Measurements from ENCODE around the gene SNCB.
A peak's percentile ranks its signal among the peaks of the same experiment; 100 is the strongest.
"Not testable (repeated sequence)": the region's sequence is repeated elsewhere in the genome, so short reads cannot be mapped to it uniquely, and the experiment has no call there.

Gene SNCB

DNA sequence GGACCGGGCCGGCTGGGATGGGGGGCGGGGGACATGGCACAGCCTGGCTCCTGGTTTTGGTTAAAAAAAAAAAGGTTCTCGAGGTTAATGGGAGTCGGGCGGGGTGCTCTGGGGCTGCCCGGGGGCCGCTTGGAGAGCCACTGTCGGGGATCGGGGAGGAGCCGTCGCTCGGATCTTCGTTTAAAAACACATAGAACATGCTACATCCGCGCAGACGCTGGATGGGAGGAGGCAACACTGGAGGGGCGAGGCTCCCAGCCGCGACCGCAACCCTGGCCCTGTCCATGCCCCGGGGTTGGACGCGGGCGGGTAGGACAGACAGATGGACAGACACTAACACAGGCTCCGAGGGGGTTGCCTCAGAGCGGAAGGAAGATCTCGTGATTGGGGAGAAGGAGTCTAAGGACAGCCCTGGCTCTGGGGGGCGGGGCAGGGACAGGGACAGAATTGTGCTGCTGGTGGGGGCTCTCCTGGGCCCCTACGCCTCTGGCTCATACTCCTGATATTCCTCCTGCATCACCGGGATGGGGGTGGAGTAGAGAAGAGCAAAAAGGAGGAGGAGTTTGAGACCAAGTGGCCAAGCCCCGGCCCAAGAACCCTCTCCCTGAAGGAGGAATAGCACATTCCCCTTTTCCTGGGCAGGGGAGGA, 9.9 kb downstream of the SNCB start:
- DNase-seq: no peak

GRCh38 chr5:176619569-176620332, 10.6 kb downstream of the SNCB start:
- no peak for DNase-seq

- peak; percentile 72 to 77 for DNase-seq
These were observed 11.1 kb downstream of the SNCB start for GRCh38 chr5:176619203-176619568.

- no peak for DNase-seq
These were observed 11.6 kb downstream of the SNCB start for GRCh38 chr5:176618783-176619182.

DNA sequence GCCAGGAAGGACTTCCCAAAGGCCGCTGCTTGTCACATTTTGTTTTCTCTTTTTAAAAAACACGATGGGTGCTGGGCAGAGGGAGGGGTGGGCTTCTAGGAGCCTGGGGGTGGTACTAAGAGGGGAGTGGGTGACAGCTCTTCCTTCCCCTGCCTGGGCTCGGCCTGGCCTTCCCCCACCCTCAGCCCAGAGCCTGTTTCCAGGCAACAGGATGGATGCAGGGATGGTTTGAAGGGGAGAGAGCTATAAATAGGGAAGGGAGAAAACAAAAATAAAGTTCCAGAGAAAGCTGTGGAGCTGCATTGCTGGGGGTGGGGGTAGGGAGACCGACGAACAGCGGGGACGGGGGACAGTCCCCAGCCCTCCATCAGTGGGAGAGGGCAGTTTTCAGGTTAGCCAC, 13.8 kb downstream of the SNCB start:
- no peak for DNase-seq

- DNase-seq: no peak
These were observed 15.4 kb downstream of the SNCB start for GRCh38 chr5:176614805-176615478.

- DNase-seq: no peak
These were observed 17.5 kb downstream of the SNCB start for GRCh38 chr5:176612855-176613254.

DNA sequence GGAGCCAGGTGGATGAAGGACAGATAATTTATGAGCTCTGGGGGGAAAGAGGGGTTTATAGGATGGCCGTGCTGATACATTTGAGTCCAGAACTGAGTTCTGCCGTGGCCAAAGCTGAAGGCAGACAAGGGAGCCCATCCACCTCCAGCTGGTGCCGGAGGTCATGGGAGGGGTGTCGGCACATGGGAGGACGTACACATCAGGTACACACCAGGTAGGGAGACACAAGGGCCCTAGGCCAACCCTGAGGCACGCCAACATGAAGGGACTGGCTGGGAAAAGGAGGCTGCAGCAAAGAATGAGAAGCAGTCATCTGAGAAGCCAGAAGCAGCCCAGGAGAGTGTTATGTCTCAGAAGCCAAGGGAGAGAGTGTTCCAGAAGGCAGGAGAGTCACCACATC, 18.3 kb downstream of the SNCB start:
- DNase-seq: no peak

DNA sequence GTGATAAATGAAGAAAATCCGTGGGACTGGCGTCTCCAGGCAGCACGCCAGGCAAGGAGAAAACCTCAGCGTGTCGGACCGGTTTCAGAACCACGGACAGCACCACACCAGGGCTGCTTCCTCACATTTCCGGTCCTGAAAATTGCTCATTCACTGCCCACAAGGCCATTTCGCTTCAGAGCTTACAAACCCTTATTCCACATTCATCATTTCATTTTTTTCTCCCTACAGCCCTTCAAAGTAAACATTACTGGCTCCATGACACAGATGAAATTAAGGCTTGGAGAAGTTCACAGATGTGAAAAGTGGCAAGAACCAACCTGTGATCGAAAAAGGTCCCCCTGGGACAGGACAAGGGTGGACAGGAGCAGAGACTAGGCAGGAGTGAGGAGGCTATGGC, 18.9 kb downstream of the SNCB start:
- no peak for DNase-seq

DNA sequence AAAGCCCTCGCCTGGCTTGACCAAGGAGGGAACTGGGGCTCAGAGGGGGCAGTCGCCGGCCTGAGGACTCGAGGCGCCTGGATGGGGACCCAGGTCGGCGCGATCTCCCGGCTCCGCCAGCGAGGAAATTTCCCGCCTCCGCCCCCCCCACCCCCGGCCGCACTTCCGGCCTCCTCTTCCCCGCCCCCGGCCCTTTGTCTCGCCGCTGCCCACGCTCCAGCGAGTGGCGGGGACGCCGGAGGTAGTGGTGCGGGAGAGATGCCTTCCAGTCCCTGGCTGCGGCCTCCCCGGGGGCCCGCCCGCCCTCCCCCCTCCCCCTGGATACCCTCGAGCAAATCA, 19.9 kb downstream of the SNCB start:
- peak; percentile 5 to 6 for DNase-seq

GRCh38 chr5:176609724-176610434, 20.5 kb downstream of the SNCB start, which contains the start of gene GPRIN1:
Gene GPRIN1, minus strand, starts transcription at chr5:176610156. Its CDS starts 10,322 bp downstream, at chr5:176599834.
- peak; percentile 39 to 80 for DNase-seq

DNA sequence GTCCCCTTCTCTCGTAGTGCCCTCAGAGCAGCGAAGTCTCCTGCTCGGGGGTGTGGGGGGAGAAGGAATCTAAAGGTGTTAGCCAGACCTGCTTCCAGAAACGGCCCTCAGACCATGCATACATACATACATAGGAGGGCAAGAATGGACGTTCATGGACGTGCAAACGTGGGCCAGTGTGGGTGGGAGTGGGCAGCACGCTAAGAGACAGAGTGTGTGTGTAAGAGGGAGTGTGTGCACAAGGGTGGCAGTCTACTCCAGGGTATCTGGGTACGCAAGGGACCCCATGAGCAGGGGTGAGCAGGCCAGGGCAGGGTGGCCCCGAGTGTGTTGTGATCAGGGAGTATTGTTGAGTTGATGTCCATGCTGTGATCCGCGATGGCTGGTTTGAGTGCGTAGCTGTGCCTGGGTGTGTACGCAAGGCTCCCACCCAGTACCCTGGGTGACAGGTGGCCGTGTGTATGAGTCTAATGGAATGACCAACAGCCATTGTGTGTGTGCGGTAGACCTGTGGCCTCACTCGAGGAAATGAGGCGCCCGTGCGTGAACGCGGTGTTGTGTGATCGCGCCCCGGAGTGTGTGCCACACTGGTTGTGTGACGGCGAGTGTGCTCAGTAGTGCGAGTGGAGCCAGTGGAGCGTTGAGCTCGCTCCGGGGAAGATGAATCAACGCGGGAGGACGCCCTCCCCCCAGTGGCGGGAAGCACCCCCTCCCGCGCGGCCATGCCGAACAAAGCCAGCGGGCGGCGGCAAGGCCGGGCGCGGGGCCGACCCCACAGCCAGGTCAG, 21.2 kb downstream of the SNCB start:
- no peak for DNase-seq

DNA sequence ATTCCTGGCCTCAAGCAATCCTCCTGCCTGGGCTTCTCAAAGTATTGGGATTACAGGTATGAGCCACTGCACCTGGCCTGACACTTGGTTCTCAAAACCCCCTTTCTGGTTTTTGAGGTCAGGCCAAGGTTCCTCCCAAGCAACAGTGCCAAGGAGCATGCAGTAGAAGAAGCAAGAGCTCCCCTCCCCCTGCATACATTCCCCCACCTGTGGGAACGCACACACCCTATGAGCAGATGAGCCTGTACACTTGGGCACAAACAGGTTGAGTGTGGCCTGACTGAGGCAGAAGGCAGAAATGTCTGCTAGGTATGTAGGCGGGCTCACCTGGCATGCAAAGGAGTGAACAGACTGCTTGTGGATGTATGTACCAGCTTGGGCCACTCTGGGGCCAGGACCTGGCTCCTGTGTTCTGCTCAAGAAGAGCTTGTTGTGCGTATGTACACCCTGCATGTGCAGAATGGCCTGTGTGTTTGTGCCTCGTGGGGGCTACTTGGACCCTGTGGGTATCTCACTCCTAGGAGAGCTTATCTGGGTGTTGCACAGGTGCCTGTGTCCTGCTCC, 22.1 kb downstream of the SNCB start:
- no peak for DNase-seq

GRCh38 chr5:176606875-176607274, 23.5 kb downstream of the SNCB start:
- DNase-seq: no peak

GRCh38 chr5:176606032-176606431, 24.3 kb downstream of the SNCB start:
- DNase-seq: no peak

DNA sequence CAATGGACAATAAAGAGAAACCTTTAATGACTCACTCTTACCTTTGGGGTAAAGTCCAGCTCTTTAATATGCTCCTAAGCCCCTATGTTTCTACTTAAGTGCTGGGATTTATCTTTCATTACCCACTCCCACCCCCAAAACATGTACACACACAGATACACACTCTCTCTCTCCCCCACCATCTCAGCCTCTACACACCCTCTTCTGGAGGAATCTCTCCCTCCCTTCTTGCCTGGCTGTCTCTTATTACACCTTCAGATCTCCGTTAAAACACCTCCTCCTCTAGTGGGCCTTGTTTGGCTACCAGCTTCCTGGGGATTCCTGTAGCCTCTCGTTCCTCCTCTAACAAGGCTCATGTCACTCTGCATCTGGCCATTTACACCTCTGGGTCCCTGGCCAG, 27.2 kb downstream of the SNCB start:
- DNase-seq: no peak

- no peak for DNase-seq
These were observed 28.3 kb downstream of the SNCB start for GRCh38 chr5:176601901-176602482.

- not testable (repeated sequence) for DNase-seq
These were observed 30.4 kb downstream of the SNCB start for GRCh38 chr5:176599749-176600430.

DNA sequence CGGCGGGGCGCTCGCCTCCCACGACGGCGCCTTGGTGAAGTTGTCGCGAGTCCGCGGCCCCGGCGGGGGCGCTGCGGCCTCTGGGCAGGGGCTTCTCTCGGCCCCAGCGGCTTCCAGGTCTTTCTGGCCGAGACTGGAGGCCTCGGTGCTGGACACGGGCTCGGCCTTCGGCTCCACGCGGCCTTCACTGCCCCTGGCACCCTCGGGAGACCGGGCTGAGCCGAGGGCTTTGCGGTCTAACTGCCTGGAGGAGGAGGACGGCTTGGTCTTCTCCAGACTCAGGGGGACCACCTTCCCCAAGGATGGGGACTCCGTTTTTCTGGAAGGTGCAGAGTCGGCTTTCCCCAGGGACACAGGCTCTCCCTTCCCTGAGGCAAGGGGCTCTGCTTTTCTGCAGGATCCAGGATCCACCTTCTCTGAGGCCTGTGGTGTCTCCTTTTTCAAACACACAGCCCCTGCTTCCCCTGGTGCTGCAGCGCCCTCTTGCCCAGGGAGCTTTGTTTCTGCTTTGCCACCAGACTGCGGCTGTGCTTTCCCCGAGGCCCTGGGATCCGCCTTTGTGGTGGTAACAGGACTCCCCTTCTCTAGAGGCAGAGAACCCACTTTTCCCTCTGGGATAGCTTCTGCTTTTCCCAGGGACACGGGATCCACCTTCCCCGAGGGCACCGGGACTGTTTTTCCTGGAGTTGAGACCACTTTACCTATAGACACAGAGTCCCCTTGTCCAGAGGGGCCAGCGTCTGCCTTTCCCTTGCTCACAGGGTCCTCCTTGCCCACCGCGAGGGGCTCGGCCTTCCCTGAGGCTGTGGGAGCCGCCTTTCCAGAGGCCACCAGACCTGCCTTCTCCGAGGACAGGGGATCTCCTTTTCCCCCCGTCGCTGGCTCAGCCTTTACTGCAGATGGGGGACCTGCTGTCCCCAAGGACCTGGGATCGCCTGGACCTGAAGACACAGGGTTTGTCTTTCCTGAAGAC, 32.6 kb downstream of the SNCB start:
- no peak for DNase-seq

Measured in NCI-H1930 (cell line).